NCI-H146 (cell line): ENCODE measurements around the gene GLI3.
"Not testable (repeated sequence)": the region's sequence is repeated elsewhere in the genome, so short reads cannot be mapped to it uniquely, and the experiment has no call there.

Experiments
- DNase-seq: peaks from one replicate; lab custom pipeline; 2025; lab: John Stamatoyannopoulos, UW

Gene GLI3

DNA sequence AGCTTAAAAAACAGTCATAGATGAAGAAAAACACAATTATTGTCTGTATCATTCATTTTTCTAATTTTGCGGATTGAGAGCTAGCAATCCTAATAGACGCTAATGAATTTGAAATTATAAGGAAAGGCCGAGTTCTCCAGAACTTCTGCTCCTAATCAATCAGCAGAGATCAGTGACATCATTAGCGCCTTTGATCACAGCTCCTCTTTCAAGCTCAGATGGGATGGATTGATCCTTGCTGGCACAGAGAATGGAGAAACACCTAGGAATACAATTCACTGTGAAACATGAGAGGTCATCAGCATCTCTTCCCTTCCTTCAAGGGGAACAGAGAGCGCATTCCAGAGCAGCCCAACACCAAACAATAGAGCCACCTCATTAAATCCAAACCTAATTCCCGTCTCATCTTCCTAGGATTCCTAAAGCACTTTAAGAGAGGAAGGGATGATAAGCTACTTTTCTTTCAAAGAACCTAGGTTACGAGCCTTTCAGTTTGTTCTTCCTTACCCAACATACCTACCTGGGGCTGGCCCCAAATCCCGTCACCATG is 24.4 kb downstream of the GLI3 start:
- DNase-seq: no peak

- DNase-seq: no peak
These were observed 25.1 kb downstream of the GLI3 start for GRCh38 chr7:42211938-42212337.

- DNase-seq: no peak
These were observed 26.2 kb downstream of the GLI3 start for GRCh38 chr7:42210779-42211178.

GRCh38 chr7:42210333-42210732 is 26.7 kb downstream of the GLI3 start:
- no peak for DNase-seq

DNA sequence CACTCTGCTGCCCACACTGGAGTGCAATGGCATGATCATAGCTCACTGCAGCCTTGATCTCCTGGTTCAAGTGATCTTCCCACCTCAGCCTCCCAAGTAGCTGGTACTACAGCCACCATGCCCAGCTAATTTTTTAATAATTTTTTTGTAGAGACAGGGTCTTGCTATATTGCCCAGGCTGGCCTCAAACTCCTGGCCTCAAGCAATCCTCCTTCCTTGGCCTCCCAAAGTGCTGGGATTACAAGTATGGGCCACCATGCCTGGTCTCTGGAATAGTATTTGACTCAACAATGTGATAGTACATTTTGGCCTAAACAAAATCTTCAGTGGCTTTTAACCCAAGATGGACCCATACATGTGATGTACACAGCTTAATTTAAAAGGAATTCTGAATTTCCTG is 27.9 kb downstream of the GLI3 start:
- not testable (repeated sequence) for DNase-seq

DNA sequence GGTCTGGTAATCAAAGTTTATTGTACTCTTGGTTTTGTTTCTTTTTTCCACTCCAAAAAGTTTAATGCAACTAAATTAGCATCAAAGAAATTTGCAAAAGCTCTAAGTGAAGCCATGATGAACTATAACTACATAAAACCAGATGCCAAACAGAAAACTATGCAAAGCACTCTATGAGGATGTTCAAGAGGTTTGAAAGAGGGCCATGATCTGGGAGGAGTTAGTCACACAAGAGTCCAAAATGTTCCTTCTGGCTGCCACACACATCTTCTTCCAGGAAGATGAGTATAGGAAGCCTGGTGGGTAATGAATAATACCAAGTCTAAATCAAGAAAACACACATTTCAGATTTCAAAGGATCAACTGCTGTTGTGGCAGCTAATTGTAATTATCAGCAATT is 28.4 kb downstream of the GLI3 start:
- DNase-seq: no peak

DNA sequence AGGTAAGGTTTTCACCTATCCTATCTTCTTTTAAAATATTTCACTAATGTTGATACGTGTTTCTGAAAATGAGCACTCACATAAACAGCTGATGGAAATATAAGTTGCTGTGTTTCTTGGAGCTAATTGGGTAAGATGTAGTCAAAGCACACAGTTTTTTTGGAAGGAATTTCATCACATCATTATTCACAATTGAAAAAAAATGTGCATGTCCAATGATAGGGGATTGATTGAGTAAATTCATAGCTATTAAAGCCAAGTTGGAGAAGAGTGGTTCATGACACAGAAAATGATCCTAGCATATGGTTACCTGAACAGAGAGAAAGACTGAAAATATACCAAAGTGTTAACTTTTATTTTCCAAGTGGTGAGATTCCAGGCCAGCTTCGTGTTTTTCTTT is 29.6 kb downstream of the GLI3 start:
- no peak for DNase-seq

- no peak for DNase-seq
These were observed 33.7 kb downstream of the GLI3 start for GRCh38 chr7:42203336-42203735.

GRCh38 chr7:42202601-42203000 is 34.4 kb downstream of the GLI3 start:
- DNase-seq: no peak

- DNase-seq: no peak
These were observed 37.9 kb downstream of the GLI3 start for GRCh38 chr7:42198974-42199668.

GRCh38 chr7:42198296-42198695 is 38.7 kb downstream of the GLI3 start:
- DNase-seq: no peak

DNA sequence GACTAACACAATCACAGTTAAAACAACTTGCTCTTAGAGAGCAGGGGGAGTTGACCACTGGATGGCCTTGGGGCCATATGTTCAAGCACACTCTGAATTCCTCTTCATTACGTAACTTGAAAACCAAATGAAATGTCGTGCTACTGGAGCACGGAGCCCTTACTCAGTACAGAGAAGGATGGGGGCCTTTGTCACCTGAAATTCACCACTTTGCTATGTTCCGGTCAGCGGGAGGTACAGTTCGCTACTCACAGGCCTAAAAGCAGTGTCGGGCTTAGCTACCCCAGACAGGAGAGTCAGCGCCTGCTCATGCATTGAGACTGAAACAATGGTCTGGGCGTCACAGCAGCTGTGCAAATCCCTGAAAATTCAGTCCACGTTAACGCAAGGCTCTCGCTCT is 39.6 kb downstream of the GLI3 start:
- DNase-seq: no peak

DNA sequence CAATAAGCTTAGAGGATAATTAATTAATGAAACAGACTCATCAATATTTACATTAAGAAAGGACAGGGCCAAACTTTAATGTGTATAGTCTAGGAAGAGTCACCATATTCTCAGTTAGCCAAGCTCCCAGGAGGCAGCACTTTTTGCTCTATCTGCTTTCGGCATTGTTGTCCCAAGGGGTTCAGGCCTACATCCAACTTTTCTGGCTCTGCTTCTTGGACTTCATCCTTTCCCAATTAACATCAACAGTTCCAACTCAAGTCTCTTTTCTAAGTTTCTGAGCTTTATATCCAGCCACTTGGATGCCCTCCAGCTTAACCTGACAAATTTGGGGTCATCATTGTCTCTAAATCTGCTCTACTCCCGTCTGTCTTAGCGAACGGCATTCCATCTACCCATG is 42.8 kb downstream of the GLI3 start:
- DNase-seq: no peak

DNA sequence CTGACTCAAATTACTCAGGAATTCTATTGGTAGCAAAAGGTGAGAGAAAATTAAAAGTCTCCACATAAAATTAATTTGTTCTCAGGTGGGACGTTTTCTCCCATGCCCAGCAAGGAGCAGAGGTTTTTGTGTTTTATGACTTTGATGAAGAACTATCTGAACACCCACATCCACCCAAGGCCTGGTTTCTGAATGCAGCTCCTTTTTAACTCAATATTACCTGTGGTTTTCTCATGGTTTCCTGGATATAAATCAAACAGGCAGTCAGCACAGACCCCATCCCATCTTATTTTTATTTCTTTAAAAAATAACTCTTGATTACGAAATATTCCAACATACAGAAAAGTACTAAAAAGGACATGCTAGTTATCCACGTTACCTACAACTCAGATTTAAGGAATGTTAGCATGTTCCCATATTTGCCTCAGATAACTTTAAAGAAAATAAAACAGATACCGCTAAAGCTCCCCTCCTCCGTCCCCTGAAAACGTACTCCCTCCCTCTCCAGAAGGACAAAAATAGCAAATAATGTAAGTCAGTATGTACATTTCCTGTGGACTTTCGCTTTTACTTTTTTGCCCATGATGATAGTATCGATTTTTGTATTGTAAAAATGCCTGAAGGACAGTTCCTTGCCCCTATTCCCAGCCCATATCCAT is 43.4 kb downstream of the GLI3 start:
- no peak for DNase-seq

- DNase-seq: no peak
These were observed 44.1 kb downstream of the GLI3 start for GRCh38 chr7:42192851-42193461.

- no peak for DNase-seq
These were observed 44.9 kb downstream of the GLI3 start for GRCh38 chr7:42192066-42192465.

DNA sequence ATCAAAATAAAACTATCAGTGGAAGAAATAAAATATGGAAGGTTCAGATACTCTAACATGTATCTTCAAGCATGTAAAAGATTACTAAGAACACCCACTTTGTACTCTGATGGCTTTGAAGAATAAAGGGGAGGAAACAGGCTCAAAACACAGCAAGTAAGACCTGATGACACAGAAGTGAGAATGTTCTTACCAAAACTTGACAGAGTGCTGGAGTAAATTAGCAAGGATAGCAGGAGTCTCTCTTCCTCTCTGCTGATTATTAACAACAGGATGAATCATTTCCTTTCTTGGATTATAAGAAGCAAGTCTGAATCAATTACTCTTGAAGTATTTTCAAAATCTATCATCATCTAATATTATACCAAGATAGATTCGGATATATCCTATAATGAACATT is 47.5 kb downstream of the GLI3 start:
- no peak for DNase-seq

DNA sequence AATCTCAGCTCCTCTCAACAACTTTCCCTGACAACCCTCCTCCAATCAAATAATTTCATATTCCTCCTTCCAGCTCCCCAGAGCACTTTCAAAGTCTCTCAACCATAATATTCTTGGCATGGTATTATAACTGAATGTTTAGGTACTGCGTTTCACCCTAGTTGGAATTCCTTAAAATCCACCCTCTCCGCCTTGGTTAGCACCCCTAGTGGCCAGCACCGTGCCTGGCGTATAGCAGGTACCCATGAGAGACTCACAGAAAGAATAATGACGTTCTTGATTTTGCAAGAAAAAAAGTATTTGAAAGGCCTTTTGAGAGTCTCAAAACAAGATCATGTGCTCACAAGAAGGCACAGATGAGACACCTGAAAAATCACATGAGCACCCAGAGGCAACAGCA is 50.9 kb downstream of the GLI3 start:
- no peak for DNase-seq

DNA sequence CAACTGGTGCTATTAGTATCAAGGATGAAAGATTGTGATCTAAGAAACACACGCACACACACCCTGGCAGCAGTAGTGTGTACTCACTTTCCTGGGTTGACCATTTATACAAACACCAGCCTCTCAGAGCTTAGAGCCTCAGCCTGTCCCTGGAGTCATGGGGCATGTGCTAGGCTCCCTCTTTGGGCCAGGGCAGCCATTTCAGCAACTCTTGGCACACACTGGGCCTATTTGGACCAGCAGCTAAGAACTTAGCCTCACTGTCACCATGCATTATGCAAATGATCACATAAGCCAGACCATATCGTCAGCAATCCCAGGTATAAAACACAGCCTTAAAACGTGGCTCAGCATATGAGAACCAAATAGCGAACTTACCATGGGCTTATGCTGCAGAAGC is 51.3 kb downstream of the GLI3 start:
- no peak for DNase-seq

GRCh38 chr7:42183547-42183946 is 53.5 kb downstream of the GLI3 start:
- DNase-seq: no peak

- DNase-seq: no peak
These were observed 55.4 kb downstream of the GLI3 start for GRCh38 chr7:42181566-42181965.

GRCh38 chr7:42180806-42181205 is 56.2 kb downstream of the GLI3 start:
- DNase-seq: no peak

- no peak for DNase-seq
These were observed 60.3 kb downstream of the GLI3 start for GRCh38 chr7:42176724-42177101.
